GM11168 (cell line): ENCODE measurements around the gene DCAF11.

ENCODE experiments used
- in situ Hi-C: fragments of 300-500 bp; cut with MboI; formaldehyde crosslinking; loops from one replicate; pipeline ENCODE4 v1.12.0; 2022; ENCODE audit warnings: low sequenced_read_pairs; ENCODE audit not compliant: unreplicated experiment

Gene DCAF11

GRCh38 chr14:24114532-24115421 is at the start of gene DCAF11, which contains the start of gene NRL:
TSS of gene DCAF11 (plus strand) at chr14:24114777. CDS start at chr14:24115595, 818 bp downstream.
TSS of gene NRL (minus strand) at chr14:24114949. CDS start at chr14:24082848, 32,101 bp downstream.
- in situ Hi-C loops, result no loop called here

- in situ Hi-C loops, result no loop called here
These were observed 49.7 kb upstream of the DCAF11 start for GRCh38 chr14:24064856-24065255.

- in situ Hi-C loops, result no loop called here
These were observed 49.2 kb upstream of the DCAF11 start for GRCh38 chr14:24065408-24065807.

GRCh38 chr14:24066496-24067132 is 48.0 kb upstream of the DCAF11 start:
- in situ Hi-C loops, result no loop called here

- in situ Hi-C loops, result no loop called here
These were observed 47.2 kb upstream of the DCAF11 start for GRCh38 chr14:24067133-24068082.

GRCh38 chr14:24068711-24069410 is 45.7 kb upstream of the DCAF11 start:
- in situ Hi-C loops, result no loop called here

GRCh38 chr14:24069411-24069735 is 45.2 kb upstream of the DCAF11 start:
- in situ Hi-C loops, result no loop called here

- in situ Hi-C loops, result no loop called here
These were observed 44.1 kb upstream of the DCAF11 start for GRCh38 chr14:24070285-24071143.

GRCh38 chr14:24071144-24071697 is 43.4 kb upstream of the DCAF11 start, which contains the start of gene CPNE6:
TSS of gene CPNE6 (plus strand) at chr14:24071562. CDS start at chr14:24072937, 1,375 bp downstream.
- in situ Hi-C loops, result no loop called here

- in situ Hi-C loops, result no loop called here
These were observed 42.6 kb upstream of the DCAF11 start for GRCh38 chr14:24071836-24072430.

GRCh38 chr14:24072436-24072835 is 42.1 kb upstream of the DCAF11 start:
- in situ Hi-C loops, result no loop called here

- in situ Hi-C loops, result no loop called here
These were observed 41.4 kb upstream of the DCAF11 start for GRCh38 chr14:24072881-24073877.

GRCh38 chr14:24074625-24075484 is 39.7 kb upstream of the DCAF11 start:
- in situ Hi-C loops, result loop anchor here (25.0 kb wide), 1 partner anchor 88 kb away; the partner anchor contains the start of gene DHRS4L2

GRCh38 chr14:24075485-24076301 is 38.9 kb upstream of the DCAF11 start:
- in situ Hi-C loops, result loop anchor here (25.0 kb wide), 1 partner anchor 88 kb away; the partner anchor contains the start of gene DHRS4L2

- in situ Hi-C loops, result loop anchor here (25.0 kb wide), 1 partner anchor 89 kb away; the partner anchor contains the start of gene DHRS4L2
These were observed 38.3 kb upstream of the DCAF11 start for GRCh38 chr14:24076302-24076601.
